GM12878 (cell line): ENCODE data around the gene SUFU. TPM values are rescaled to one million over a fixed set of nuclear protein-coding genes. Genes with fewer than 3 reads are reported as not detected.

Source experiments
- ATAC-seq: fragments of 200-7000 bp; cut with Tn5 transposase; 3 replicates; pipeline ENCODE4 v1.9.1; 2020; ENCODE audit warnings: mild to moderate bottlenecking, moderate library complexity
- BruUV-seq: library from RNA; stranded (reverse); fragments of 400-500 nt; replicated peaks from 2 replicates; lab custom pipeline; 2021; lab: Mats Ljungman, UMichigan
- CTCF ChIA-PET: fragments of 300-600 bp; sonication (Branson Sonifier 250); formaldehyde crosslinking; extraction: SDS; loops from one replicate; lab custom pipeline; 2021; ENCODE audit warnings: inconsistent platforms; lab: Yijun Ruan, JAX
- POLR2A ChIA-PET: fragments of 350-600 bp; formaldehyde crosslinking; extraction: SDS; loops from one replicate; lab custom pipeline; 2021; ENCODE audit warnings: inconsistent platforms; lab: Charles Lee
- RAD21 ChIA-PET: fragments of 300-600 bp; sonication (Branson Sonifier 250); formaldehyde crosslinking; loops from one replicate; lab custom pipeline; 2023; ENCODE audit warnings: antibody characterized with exemption; ENCODE audit not compliant: unreplicated experiment; lab: Charles Lee
- SMC1A ChIA-PET: fragments of 300-600 bp; sonication (Branson Sonifier 250); formaldehyde crosslinking; loops from one replicate; lab custom pipeline; 2023; ENCODE audit not compliant: unreplicated experiment, uncharacterized antibody; lab: Charles Lee
- DNase-seq: peaks from one replicate; pipeline ENCODE4 v3.0.0-alpha.2; 2011; ENCODE audit warnings: low read depth, low spot score
- FAIRE-seq: peaks from 3 replicates; lab custom pipeline; 2011; peaks lifted over from hg19 to GRCh38; lab: Jason Lieb, UNC
- H2AFZ ChIP-seq: 2 replicates; pipeline ENCODE4 v1.6.0; 2011; ENCODE audit warnings: low read depth, low read length, control low read depth; ENCODE audit not compliant: control insufficient read depth
- H3K27ac ChIP-seq: 2 replicates; pipeline ENCODE4 v1.5.1; 2011; ENCODE audit warnings: control low read depth; ENCODE audit not compliant: control insufficient read depth, insufficient read depth
- H3K27me3 ChIP-seq, 2 experiments: replicated peaks in 1 of 2; 2 replicates each; pipeline versions ENCODE4 v1.6.0 to v1.6.1; 2011; ENCODE audit warnings: low read length in 1 of 2; ENCODE audit not compliant: control insufficient read depth in 2 of 2, insufficient read depth in 2 of 2
- H3K36me3 ChIP-seq, 2 experiments: 2 replicates each; pipeline ENCODE4 v1.5.1; 2011; ENCODE audit warnings: low read length in 1 of 2; ENCODE audit not compliant: control insufficient read depth in 2 of 2, insufficient read depth in 2 of 2
- H3K4me1 ChIP-seq: 2 replicates; pipeline ENCODE4 v1.6.1; 2011; ENCODE audit warnings: mild to moderate bottlenecking, low read length, moderate library complexity, mixed read lengths; ENCODE audit not compliant: control insufficient read depth, insufficient read depth
- H3K4me2 ChIP-seq: 2 replicates; pipeline ENCODE4 v1.6.0; 2011; ENCODE audit warnings: control low read depth; ENCODE audit not compliant: control insufficient read depth, insufficient read depth
- H3K4me3 ChIP-seq: fragments of 200-600 bp; sonication (generic); 2 replicates; pipeline ENCODE4 v1.5.1; 2016
- H3K79me2 ChIP-seq: 2 replicates; pipeline ENCODE4 v1.6.0; 2011; ENCODE audit warnings: low read length; ENCODE audit not compliant: control insufficient read depth, insufficient read depth
- H3K9ac ChIP-seq: 2 replicates; pipeline ENCODE4 v1.8.0; 2011; ENCODE audit warnings: low read length, control low read depth, mixed read lengths; ENCODE audit not compliant: control insufficient read depth, insufficient read depth
- H3K9me3 ChIP-seq: replicated peaks from 3 replicates; pipeline ENCODE4 v1.5.1; 2011; ENCODE audit warnings: mild to moderate bottlenecking, low read length; ENCODE audit not compliant: control insufficient read depth, insufficient read depth
- H4K20me1 ChIP-seq: 2 replicates; pipeline ENCODE4 v1.6.0; 2011; ENCODE audit not compliant: control insufficient read depth, insufficient read depth
- IKZF2 ChIP-seq, 2 experiments: fragments of 450-650 bp; IDR thresholded peaks; 2 replicates each; pipeline ENCODE4 v1.6.1; 2017; ENCODE audit warnings: mild to moderate bottlenecking in 2 of 2, moderate library complexity in 2 of 2
- LARP7 ChIP-seq: fragments of 450-650 bp; IDR thresholded peaks from 2 replicates; pipeline ENCODE4 v1.6.1; 2017; ENCODE audit warnings: mild to moderate bottlenecking
- RAD21 ChIP-seq: IDR thresholded peaks from 2 replicates; pipeline ENCODE4 v1.6.1; 2011; ENCODE audit warnings: mild to moderate bottlenecking, low read depth, low read length, moderate library complexity; ENCODE audit not compliant: insufficient read depth
- SMARCA5 ChIP-seq: fragments of 450-650 bp; IDR thresholded peaks from 2 replicates; pipeline ENCODE4 v1.6.1; 2017; ENCODE audit warnings: mild to moderate bottlenecking
- SRF ChIP-seq, 2 experiments: IDR thresholded peaks; 2 replicates each; pipeline ENCODE4 v1.6.1; 2011; ENCODE audit warnings: low read depth in 2 of 2, low read length in 2 of 2, mild to moderate bottlenecking in 1 of 2, moderate library complexity in 1 of 2
- ZBTB33 ChIP-seq: fragments of 450-650 bp; IDR thresholded peaks from 2 replicates; pipeline ENCODE4 v1.6.1; 2017; ENCODE audit warnings: mild to moderate bottlenecking
- WGBS: methylation state at CpG from one replicate; pipeline ENCODE4 v1.1.6; 2016; ENCODE audit warnings: low lambda C conversion rate; ENCODE audit not compliant: insufficient replicate concordance, insufficient coverage; ENCODE audit errors: missing lambda C conversion rate; 5-methylcytosine and 5-hydroxymethylcytosine counted together
- in situ Hi-C: fragments of 300-500 bp; cut with MboI; formaldehyde crosslinking; loops from 9 replicates; pipeline ENCODE4 v1.14.3; 2018; ENCODE audit warnings: mixed read lengths
- intact Hi-C: fragments of 100-400 bp; cut with micrococcal nuclease; formaldehyde crosslinking; loops from one replicate; pipeline ENCODE4 v1.14.2; 2022; ENCODE audit not compliant: unreplicated experiment
- polyA plus RNA-seq, 11 experiments: library from polyadenylated mRNA; depleted of rRNA in 4 of 11; unstranded in 6 of 11; stranded (reverse) in 5 of 11; fragments of >200 nt; fragmentation: Nextera tagmentation in 4 of 11; fragmentation: Illumina TruSeq in 1 of 11; extraction: Ambion mirVana in 4 of 11; extraction: Trizol in 1 of 11; gene quantifications; 1 replicate in 1 of 11; 2 replicates in 10 of 11; pipeline versions ENCODE4 v1.2.1 to v1.2.3, GENCODE V29; 2011 to 2016; ENCODE audit warnings: inconsistent platforms in 2 of 11, missing spikeins in 2 of 11, low read depth in 1 of 11
- total RNA-seq, 4 experiments: library from RNA; depleted of rRNA in 3 of 4; stranded (reverse); fragments of >200 nt in 3 of 4; fragmentation: Illumina TruSeq in 1 of 4; extraction: Trizol in 1 of 4; gene quantifications; 2 replicates each; pipeline versions ENCODE4 v1.2.1 to v1.2.3, GENCODE V29; 2013 to 2021

SUFU gene
- total and polyA plus RNA-seq, 10 of the 15 experiments (the other 5 are each of a cell fraction or from before 2014, with no cell fraction given), result 0.68 to 7.7 (median 2.4) TPM

- peak; percentile 70 to 75; a peak in 2 of 4 replicates for TF ChIP-seq IKZF2 (IDR thresholded peaks at IDR 0.05)
These were observed 147.1 kb downstream of the SUFU start (continued) for GRCh38 chr10:102650655-102651454.

GRCh38 chr10:102651455-102652169 is 147.8 kb downstream of the SUFU start:
- intact Hi-C loops (no loop called here), in situ Hi-C loops (no loop called here)
- Histone ChIP-seq H3K27me3 (no peaks in the 10 kb centered on the region), H3K9me3 (no peaks in the 10 kb centered on the region), H3K4me1 (peaks cover 64% of the 10 kb centered on the region), H3K79me2 (peaks cover 71% of the 10 kb centered on the region), H3K9ac (peak overlapping the region; percentile 68), H3K4me2 (peak overlapping the region; percentile 98), H2AFZ (no peak overlapping the region), H3K36me3 (peaks cover 27% of the 10 kb centered on the region in 2 experiments), H3K4me3 (peak overlapping the region; percentile 62), H3K27ac (peak overlapping the region; percentile 96), H4K20me1 (no peaks in the 10 kb centered on the region)
- peak; percentile 2; the same call in 2 of the 3 replicates for ATAC-seq
- no peak for TF ChIP-seq RAD21
- TF ChIP-seq SMARCA5, result peak; percentile 14; the same call in 1 of the 2 replicates
- TF ChIP-seq ZBTB33, result no peak
- 0 out of 2 replicates have a peak, but pooled peaks have one; percentile 9 for TF ChIP-seq LARP7
- TF ChIP-seq SRF (IDR thresholded peaks at IDR 0.05; ENCODE audit: low read depth in 2 of 2, low read length in 2 of 2), result 0 out of 4 replicates have a peak, but pooled peaks of 1 of the 2 experiments have one; percentile 11
- SMC1A ChIA-PET, result interaction anchor here (0.8 to 9.3 kb wide), 9 partner anchors 9 to 219 kb away, joined by 3 to 103 read pairs (median 5); partner anchors contain the start of genes ARL3, CUEDC2 and SFXN2
- WGBS, result under 1% methylated on average over 11 of the region's 11 CpGs
- CTCF ChIA-PET, result interaction anchor here (0.7 to 13.5 kb wide), 9 partner anchors 9 to 368 kb away, joined by 3 to 128 read pairs (median 6); partner anchors contain the start of gene SUFU
- RAD21 ChIA-PET, result interaction anchor here (0.7 to 7.1 kb wide), 10 partner anchors 9 to 228 kb away, joined by 3 to 81 read pairs (median 8); partner anchors contain the start of genes ARL3, SFXN2, SUFU and WBP1L
- no TSS peak for BruUV-seq
- no peak for DNase-seq
- POLR2A ChIA-PET, result interaction anchor here (0.6 to 14.1 kb wide), 9 partner anchors 10 to 365 kb away, joined by 3 to 151 read pairs (median 9); partner anchors contain the start of genes ARL3 and SFXN2
- FAIRE-seq, result no peak
